ENCODE measurements around the gene C11orf42. TPM values are rescaled to one million over a fixed set of nuclear protein-coding genes. Genes with fewer than 3 reads are reported as not detected.

C11orf42 gene
- total and polyA plus RNA-seq, 2 experiments from 2014 or later, result 0.16 TPM; not detected in 1

DNA sequence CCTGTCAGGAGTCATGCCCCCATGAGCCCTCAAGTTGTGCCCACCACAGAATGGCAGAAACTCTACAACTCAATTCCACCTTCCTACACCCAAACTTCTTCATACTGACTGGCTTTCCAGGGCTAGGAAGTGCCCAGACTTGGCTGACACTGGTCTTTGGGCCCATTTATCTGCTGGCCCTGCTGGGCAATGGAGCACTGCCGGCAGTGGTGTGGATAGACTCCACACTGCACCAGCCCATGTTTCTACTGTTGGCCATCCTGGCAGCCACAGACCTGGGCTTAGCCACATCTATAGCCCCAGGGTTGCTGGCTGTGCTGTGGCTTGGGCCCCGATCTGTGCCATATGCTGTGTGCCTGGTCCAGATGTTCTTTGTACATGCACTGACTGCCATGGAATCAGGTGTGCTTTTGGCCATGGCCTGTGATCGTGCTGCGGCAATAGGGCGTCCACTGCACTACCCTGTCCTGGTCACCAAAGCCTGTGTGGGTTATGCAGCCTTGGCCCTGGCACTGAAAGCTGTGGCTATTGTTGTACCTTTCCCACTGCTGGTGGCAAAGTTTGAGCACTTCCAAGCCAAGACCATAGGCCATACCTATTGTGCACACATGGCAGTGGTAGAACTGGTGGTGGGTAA lies 6.1 kb upstream of the C11orf42 start, which contains the start of gene OR52W1:
OR52W1 (plus strand) TSS at position 51 of the 637 bp plus-strand sequence; CDS start at position 51, 0 bp downstream.
- Histone ChIP-seq H3K9ac (no peak within 1 kb of the TSS), H2AFZ (no peak within 1 kb of the TSS), H3K79me2 (ENCODE audit: insufficient read depth) (no peaks in the 10 kb centered on the region), H3K27me3 (replicated peaks; ENCODE audit: insufficient read depth) (no peaks in the 10 kb centered on the region), H3K4me2 (ENCODE audit: unreplicated experiment) (no peak within 1 kb of the TSS), H3K4me3 (no peak within 1 kb of the TSS), H3K9me3 (ENCODE audit: low read depth) (no peaks in the 10 kb centered on the region), H3F3A (ENCODE audit: insufficient read depth) (0 out of 2 replicates have a peak, but pooled peaks cover 8% of the 10 kb centered on the region), H3K4me1 (ENCODE audit: insufficient read depth) (peaks cover 13% of the 10 kb centered on the region), H3K27ac (no peak within 1 kb of the TSS), H3K9me2 (ENCODE audit: insufficient read depth) (no peaks in the 10 kb centered on the region), H3K36me3 (ENCODE audit: low read depth) (no peaks in the 10 kb centered on the region), H4K20me1 (ENCODE audit: insufficient read depth) (no peaks in the 10 kb centered on the region)
- no peak for TF ChIP-seq EZH2 (IDR thresholded peaks at IDR 0.05; ENCODE audit: insufficient read depth, poor library complexity, severe bottlenecking)
- DNase-seq, result no peak
- 92 to 100% methylated on average over 5 of the region's 5 CpGs for WGBS, 2 experiments (ENCODE audit: low coverage in 1 of 2, low lambda C conversion rate in 2 of 2, missing lambda C conversion rate in 2 of 2)
- in situ Hi-C loops (cut with MboI), result no loop called here

DNA sequence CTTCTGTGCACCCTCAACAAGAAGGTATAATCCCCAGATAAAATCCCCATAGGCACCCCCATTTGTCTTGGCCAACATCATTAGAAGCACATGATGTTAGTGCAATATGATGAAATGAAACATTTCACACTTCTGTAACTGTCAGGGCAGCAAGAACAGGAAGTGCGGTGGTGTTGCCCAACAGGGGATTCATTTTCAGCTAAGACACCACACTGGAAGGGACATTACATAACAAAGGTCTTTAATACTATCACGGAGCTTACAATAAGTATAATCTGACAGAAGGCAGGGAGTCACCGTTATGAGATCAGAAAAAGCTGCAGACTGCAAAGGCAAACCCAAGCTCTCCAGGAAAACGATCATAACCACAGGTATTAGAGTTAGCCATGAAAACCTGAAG lies 4.4 kb upstream of the C11orf42 start:
- Histone ChIP-seq H2AFZ (no peak overlapping the region), H3K4me3 (no peak overlapping the region), H3K36me3 (ENCODE audit: low read depth) (no peaks in the 10 kb centered on the region), H3K9me2 (ENCODE audit: insufficient read depth) (no peaks in the 10 kb centered on the region), H4K20me1 (ENCODE audit: insufficient read depth) (no peaks in the 10 kb centered on the region), H3K27ac (peak overlapping the region; percentile 9; the same call in 1 of the 2 replicates), H3K79me2 (ENCODE audit: insufficient read depth) (no peaks in the 10 kb centered on the region), H3K4me2 (ENCODE audit: unreplicated experiment) (no peak overlapping the region), H3K9ac (no peak overlapping the region), H3F3A (ENCODE audit: insufficient read depth) (0 out of 2 replicates have a peak, but pooled peaks cover 8% of the 10 kb centered on the region), H3K9me3 (ENCODE audit: low read depth) (no peaks in the 10 kb centered on the region), H3K27me3 (replicated peaks; ENCODE audit: insufficient read depth) (no peaks in the 10 kb centered on the region), H3K4me1 (ENCODE audit: insufficient read depth) (peaks cover 13% of the 10 kb centered on the region)
- WGBS, 2 experiments (ENCODE audit: low coverage in 1 of 2, low lambda C conversion rate in 2 of 2, missing lambda C conversion rate in 2 of 2), result 85 to 90% methylated on average over 4 of the region's 4 CpGs
- TF ChIP-seq EZH2 (IDR thresholded peaks at IDR 0.05; ENCODE audit: insufficient read depth, poor library complexity, severe bottlenecking) (no peak), EZH2phosphoT487 (IDR thresholded peaks at IDR 0.05; ENCODE audit: insufficient read depth, low read depth) (no peak)
- in situ Hi-C loops (cut with MboI), result no loop called here
- no peak for DNase-seq

DNA sequence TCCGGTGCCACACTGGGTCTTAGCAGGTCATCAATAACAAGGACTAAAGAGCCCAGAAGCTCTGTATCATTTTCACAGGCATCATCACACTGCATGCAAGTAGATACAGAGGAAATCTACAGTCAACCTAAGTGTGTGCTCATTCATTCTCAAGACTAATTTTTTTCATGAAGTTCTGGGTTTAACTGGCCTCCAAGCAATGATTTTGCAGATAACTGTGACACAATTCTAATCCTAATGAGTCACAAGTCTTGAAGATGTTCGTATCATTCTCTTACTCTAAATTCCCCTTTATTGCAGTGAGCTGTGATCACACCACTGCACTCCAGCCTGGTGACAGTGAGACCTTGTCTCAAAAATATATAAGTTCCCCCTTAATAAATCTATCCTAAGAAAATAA lies 3.9 kb upstream of the C11orf42 start:
- WGBS, 2 experiments (ENCODE audit: low coverage in 1 of 2, low lambda C conversion rate in 2 of 2, missing lambda C conversion rate in 2 of 2), result 54 to 58% methylated on average over 2 of the region's 2 CpGs
- H3K9ac ChIP-seq, result no peak overlapping the region
- no peak overlapping the region for H3K4me3 ChIP-seq
- in situ Hi-C loops (cut with MboI), result no loop called here
- DNase-seq, result peak; percentile 72
- no peak overlapping the region for H2AFZ ChIP-seq
- TF ChIP-seq EZH2 (IDR thresholded peaks at IDR 0.05; ENCODE audit: insufficient read depth, poor library complexity, severe bottlenecking) (no peak), EZH2phosphoT487 (IDR thresholded peaks at IDR 0.05; ENCODE audit: insufficient read depth, low read depth) (no peak)
- H3K79me2 ChIP-seq (ENCODE audit: insufficient read depth), result no peaks in the 10 kb centered on the region
- H4K20me1 ChIP-seq (ENCODE audit: insufficient read depth), result no peaks in the 10 kb centered on the region
- peak overlapping the region; percentile 35 for H3K4me2 ChIP-seq (ENCODE audit: unreplicated experiment)
- H3K4me1 ChIP-seq (ENCODE audit: insufficient read depth), result peaks cover 13% of the 10 kb centered on the region
- H3K27ac ChIP-seq, result peak overlapping the region; percentile 29; the same call in 1 of the 2 replicates
- 0 out of 2 replicates have a peak, but pooled peaks cover 8% of the 10 kb centered on the region for H3F3A ChIP-seq (ENCODE audit: insufficient read depth)
- no peaks in the 10 kb centered on the region for H3K27me3 ChIP-seq (replicated peaks; ENCODE audit: insufficient read depth)
- no peaks in the 10 kb centered on the region for H3K9me3 ChIP-seq (ENCODE audit: low read depth)
- H3K9me2 ChIP-seq (ENCODE audit: insufficient read depth), result no peaks in the 10 kb centered on the region
- H3K36me3 ChIP-seq (ENCODE audit: low read depth), result no peaks in the 10 kb centered on the region

DNA sequence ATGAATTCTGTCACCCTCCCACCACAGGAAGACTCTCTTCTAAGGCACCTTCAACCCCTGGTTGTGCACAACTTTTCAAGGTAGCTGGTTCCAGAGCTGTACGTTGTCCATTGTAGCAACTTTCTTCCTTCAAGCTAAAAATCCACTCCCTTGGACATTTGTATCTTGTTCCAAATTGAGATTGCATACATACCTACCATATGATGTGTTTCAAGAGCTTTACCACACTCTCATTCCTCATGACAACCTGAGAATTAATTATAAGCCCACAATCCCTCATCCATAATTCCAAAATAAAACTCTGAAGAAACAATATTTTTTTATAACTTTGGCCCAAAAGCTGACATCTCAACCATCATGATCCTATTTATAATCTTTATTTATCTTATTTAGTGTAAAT lies 3.3 kb upstream of the C11orf42 start:
- 59 to 67% methylated on average over 1 of the region's 1 CpG for WGBS, 2 experiments (ENCODE audit: low coverage in 1 of 2, low lambda C conversion rate in 2 of 2, missing lambda C conversion rate in 2 of 2)
- H3K27ac ChIP-seq, result peak overlapping the region; percentile 29; the same call in 1 of the 2 replicates
- no peak overlapping the region for H2AFZ ChIP-seq
- H3K4me2 ChIP-seq (ENCODE audit: unreplicated experiment), result peak overlapping the region; percentile 35
- no peaks in the 10 kb centered on the region for H3K9me3 ChIP-seq (ENCODE audit: low read depth)
- peaks cover 13% of the 10 kb centered on the region for H3K4me1 ChIP-seq (ENCODE audit: insufficient read depth)
- H3K9me2 ChIP-seq (ENCODE audit: insufficient read depth), result no peaks in the 10 kb centered on the region
- no peaks in the 10 kb centered on the region for H3K79me2 ChIP-seq (ENCODE audit: insufficient read depth)
- H3K36me3 ChIP-seq (ENCODE audit: low read depth), result no peaks in the 10 kb centered on the region
- H3K4me3 ChIP-seq, result no peak overlapping the region
- H3F3A ChIP-seq (ENCODE audit: insufficient read depth), result 0 out of 2 replicates have a peak, but pooled peaks cover 8% of the 10 kb centered on the region
- in situ Hi-C loops (cut with MboI), result no loop called here
- H3K9ac ChIP-seq, result no peak overlapping the region
- DNase-seq, result peak; percentile 37
- H4K20me1 ChIP-seq (ENCODE audit: insufficient read depth), result no peaks in the 10 kb centered on the region
- H3K27me3 ChIP-seq (replicated peaks; ENCODE audit: insufficient read depth), result no peaks in the 10 kb centered on the region
- no peak for TF ChIP-seq EZH2 (IDR thresholded peaks at IDR 0.05; ENCODE audit: insufficient read depth, poor library complexity, severe bottlenecking)
- no peak for TF ChIP-seq EZH2phosphoT487 (IDR thresholded peaks at IDR 0.05; ENCODE audit: insufficient read depth, low read depth)
